ENCODE results near the gene RNF150.

DNA sequence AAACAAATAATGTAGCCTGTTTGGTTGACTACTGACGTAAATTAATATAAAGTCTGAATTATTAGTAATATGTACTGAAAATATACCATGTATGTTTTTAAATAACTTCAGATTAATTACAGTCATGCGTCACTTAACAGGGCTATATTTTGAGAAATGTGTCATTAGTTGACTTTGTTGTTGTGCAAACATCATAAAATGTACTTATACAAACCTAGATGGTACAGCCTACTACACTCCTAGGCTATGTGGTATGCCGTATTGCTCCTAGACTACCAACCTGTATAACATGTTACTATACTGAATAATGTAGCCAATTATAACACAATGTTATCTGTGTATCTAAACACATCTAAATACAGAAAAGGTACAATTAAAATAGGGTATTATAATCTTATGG is 66.6 kb downstream of the RNF150 start:
- TF ChIP-seq, protein P1, sequence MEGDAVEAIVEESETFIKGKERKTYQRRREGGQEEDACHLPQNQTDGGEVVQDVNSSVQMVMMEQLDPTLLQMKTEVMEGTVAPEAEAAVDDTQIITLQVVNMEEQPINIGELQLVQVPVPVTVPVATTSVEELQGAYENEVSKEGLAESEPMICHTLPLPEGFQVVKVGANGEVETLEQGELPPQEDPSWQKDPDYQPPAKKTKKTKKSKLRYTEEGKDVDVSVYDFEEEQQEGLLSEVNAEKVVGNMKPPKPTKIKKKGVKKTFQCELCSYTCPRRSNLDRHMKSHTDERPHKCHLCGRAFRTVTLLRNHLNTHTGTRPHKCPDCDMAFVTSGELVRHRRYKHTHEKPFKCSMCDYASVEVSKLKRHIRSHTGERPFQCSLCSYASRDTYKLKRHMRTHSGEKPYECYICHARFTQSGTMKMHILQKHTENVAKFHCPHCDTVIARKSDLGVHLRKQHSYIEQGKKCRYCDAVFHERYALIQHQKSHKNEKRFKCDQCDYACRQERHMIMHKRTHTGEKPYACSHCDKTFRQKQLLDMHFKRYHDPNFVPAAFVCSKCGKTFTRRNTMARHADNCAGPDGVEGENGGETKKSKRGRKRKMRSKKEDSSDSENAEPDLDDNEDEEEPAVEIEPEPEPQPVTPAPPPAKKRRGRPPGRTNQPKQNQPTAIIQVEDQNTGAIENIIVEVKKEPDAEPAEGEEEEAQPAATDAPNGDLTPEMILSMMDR (IDR thresholded peaks at IDR 0.05): no peak
- no peak for TF ChIP-seq POLR2A (IDR thresholded peaks at IDR 0.05)

All from uterus (tissue), 2 donors.